ENCODE results near the gene ZCWPW2.

DNA sequence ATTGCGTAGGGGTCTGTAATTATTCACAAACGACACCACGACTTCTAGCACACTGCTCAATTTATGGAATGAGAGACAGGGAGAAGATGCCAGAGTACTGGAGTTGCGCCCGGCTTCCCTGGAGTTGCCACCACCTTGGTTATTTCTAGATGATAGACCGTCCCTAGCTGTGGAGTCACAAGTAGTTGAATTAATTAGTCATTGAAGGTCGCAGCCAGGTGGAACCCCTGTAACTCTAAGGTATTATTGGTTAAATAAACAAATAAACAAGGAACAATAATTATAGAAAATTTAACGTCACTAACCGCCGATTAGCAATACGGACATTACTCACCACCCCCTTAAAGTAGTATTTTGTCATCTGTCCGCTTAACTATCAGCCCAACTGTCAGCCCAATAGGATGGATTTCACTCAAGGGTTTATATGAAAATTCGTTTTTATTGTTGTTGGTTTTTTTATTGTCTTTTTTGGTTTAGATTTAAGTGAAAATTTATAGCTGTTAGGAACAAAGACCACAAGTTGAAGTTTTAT lies 1.0 kb downstream of the ZCWPW2 start:
- TF ChIP-seq, protein P1, sequence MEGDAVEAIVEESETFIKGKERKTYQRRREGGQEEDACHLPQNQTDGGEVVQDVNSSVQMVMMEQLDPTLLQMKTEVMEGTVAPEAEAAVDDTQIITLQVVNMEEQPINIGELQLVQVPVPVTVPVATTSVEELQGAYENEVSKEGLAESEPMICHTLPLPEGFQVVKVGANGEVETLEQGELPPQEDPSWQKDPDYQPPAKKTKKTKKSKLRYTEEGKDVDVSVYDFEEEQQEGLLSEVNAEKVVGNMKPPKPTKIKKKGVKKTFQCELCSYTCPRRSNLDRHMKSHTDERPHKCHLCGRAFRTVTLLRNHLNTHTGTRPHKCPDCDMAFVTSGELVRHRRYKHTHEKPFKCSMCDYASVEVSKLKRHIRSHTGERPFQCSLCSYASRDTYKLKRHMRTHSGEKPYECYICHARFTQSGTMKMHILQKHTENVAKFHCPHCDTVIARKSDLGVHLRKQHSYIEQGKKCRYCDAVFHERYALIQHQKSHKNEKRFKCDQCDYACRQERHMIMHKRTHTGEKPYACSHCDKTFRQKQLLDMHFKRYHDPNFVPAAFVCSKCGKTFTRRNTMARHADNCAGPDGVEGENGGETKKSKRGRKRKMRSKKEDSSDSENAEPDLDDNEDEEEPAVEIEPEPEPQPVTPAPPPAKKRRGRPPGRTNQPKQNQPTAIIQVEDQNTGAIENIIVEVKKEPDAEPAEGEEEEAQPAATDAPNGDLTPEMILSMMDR (IDR thresholded peaks at IDR 0.05), result no peak
- TF ChIP-seq ZFX (IDR thresholded peaks at IDR 0.05; ENCODE audit: borderline replicate concordance), result no peak
